HepG2 (cell line): Measurements from ENCODE around the gene UBAC1. TPM values are rescaled to one million over a fixed set of nuclear protein-coding genes. Genes with fewer than 3 reads are reported as not detected.

Experiments
- BRF2 ChIP-seq: sonication (generic); formaldehyde crosslinking; IDR thresholded peaks from 2 replicates; pipeline ENCODE4 v1.8.1; 2022; ENCODE audit warnings: mild to moderate bottlenecking, missing genetic modification reagents
- CSRNP2 ChIP-seq: sonication (generic); formaldehyde crosslinking; conservative IDR thresholded peaks from 2 replicates; pipeline ENCODE4 v1.8.0; 2022; ENCODE audit warnings: low read depth, missing genetic modification reagents
- HNF4A ChIP-seq: sonication (generic); formaldehyde crosslinking; IDR thresholded peaks from 2 replicates; pipeline ENCODE4 v1.4.0; 2020; ENCODE audit warnings: missing genetic modification reagents
- IRF2 ChIP-seq: IDR thresholded peaks from 2 replicates; pipeline ENCODE4 v1.6.1; 2018; ENCODE audit warnings: missing genetic modification reagents, missing compliant biosample characterization
- JUND ChIP-seq: sonication (generic); formaldehyde crosslinking; IDR thresholded peaks from 2 replicates; pipeline ENCODE4 v1.8.0; 2022; ENCODE audit warnings: mild to moderate bottlenecking, missing genetic modification reagents
- NFE2L1 ChIP-seq: sonication (generic); formaldehyde crosslinking; IDR thresholded peaks from 2 replicates; pipeline ENCODE4 v1.4.0; 2020; ENCODE audit warnings: missing genetic modification reagents, mild to moderate bottlenecking, borderline replicate concordance
- PPARG ChIP-seq: conservative IDR thresholded peaks from 2 replicates; pipeline ENCODE4 v1.6.1; 2016; ENCODE audit warnings: missing biosample characterization, missing genetic modification reagents
- RXRB ChIP-seq: IDR thresholded peaks from 2 replicates; pipeline ENCODE4 v1.6.1; 2016; ENCODE audit warnings: borderline replicate concordance, missing genetic modification reagents, missing compliant biosample characterization
- SMAD1 ChIP-seq: sonication (generic); formaldehyde crosslinking; IDR thresholded peaks from 2 replicates; pipeline ENCODE4 v1.4.0; 2020; ENCODE audit warnings: missing genetic modification reagents, low read depth, mild to moderate bottlenecking, borderline replicate concordance
- SRSF1 ChIP-seq: fragments of 200-400 bp; formaldehyde crosslinking; optimal IDR thresholded peaks from 2 replicates; pipeline ENCODE3; 2017; ENCODE audit warnings: mild to moderate bottlenecking, low read depth, low read length, moderate library complexity
- TERF1 ChIP-seq: sonication (generic); formaldehyde crosslinking; IDR thresholded peaks from 2 replicates; pipeline ENCODE4 v1.8.0; 2022; ENCODE audit warnings: mild to moderate bottlenecking, missing genetic modification reagents, moderate library complexity
- ZFX ChIP-seq: sonication (generic); formaldehyde crosslinking; IDR thresholded peaks from 2 replicates; pipeline ENCODE4 v1.4.0; 2020; ENCODE audit warnings: mild to moderate bottlenecking, low read depth, missing genetic modification reagents, moderate library complexity
- ZNF280B ChIP-seq: sonication (generic); formaldehyde crosslinking; IDR thresholded peaks from 2 replicates; pipeline ENCODE4 v1.5.0; 2020; ENCODE audit warnings: missing genetic modification reagents, mild to moderate bottlenecking, borderline replicate concordance
- ZNF570 ChIP-seq: sonication (generic); formaldehyde crosslinking; IDR thresholded peaks from 2 replicates; pipeline ENCODE4 v1.4.0; 2020; ENCODE audit warnings: mild to moderate bottlenecking, missing genetic modification reagents, borderline replicate concordance
- ZNF574 ChIP-seq: sonication (generic); formaldehyde crosslinking; IDR thresholded peaks from 2 replicates; pipeline ENCODE4 v1.4.0; 2020; ENCODE audit warnings: missing genetic modification reagents
- ZNF816 ChIP-seq: sonication (generic); formaldehyde crosslinking; IDR thresholded peaks from 2 replicates; pipeline ENCODE4 v1.8.0; 2022; ENCODE audit warnings: missing genetic modification reagents, mild to moderate bottlenecking, borderline replicate concordance
- ZNF879 ChIP-seq: sonication (generic); formaldehyde crosslinking; IDR thresholded peaks from 2 replicates; pipeline ENCODE4 v1.8.1; 2023; ENCODE audit warnings: missing genetic modification reagents
- ZSCAN22 ChIP-seq: sonication (generic); formaldehyde crosslinking; IDR thresholded peaks from 2 replicates; pipeline ENCODE4 v1.4.0; 2020; ENCODE audit warnings: mild to moderate bottlenecking, missing genetic modification reagents
- polyA plus RNA-seq, 8 experiments: library from polyadenylated mRNA; depleted of rRNA in 3 of 8; stranded (reverse) in 7 of 8; unstranded in 1 of 8; fragments of >200 nt; fragmentation: Illumina TruSeq in 4 of 8; extraction: Trizol in 4 of 8; gene quantifications; 2 replicates each; pipeline versions ENCODE4 v1.2.1 to v1.2.3, GENCODE V29; 2011 to 2016; ENCODE audit warnings: low read depth in 4 of 8, missing spikeins in 1 of 8, mixed read lengths in 1 of 8; ENCODE audit not compliant: insufficient read depth in 1 of 8
- total RNA-seq, 5 experiments: library from RNA; depleted of rRNA; stranded (reverse); fragments of >200 nt; fragmentation: Illumina TruSeq; extraction: Trizol; gene quantifications; 2 replicates each; pipeline ENCODE4 v1.2.3, GENCODE V29; 2016; ENCODE audit warnings: low read depth in 1 of 5
- TF ChIP-seq, protein P1 (sequence below): IDR thresholded peaks from 2 replicates; pipeline ENCODE4 v1.6.1; 2016; ENCODE audit warnings: mild to moderate bottlenecking

UBAC1 gene
- total and polyA plus RNA-seq, 2 of the 13 experiments (the other 11 are each of a cell fraction or from before 2014, with no cell fraction given): 32.2 to 34.1 TPM

DNA sequence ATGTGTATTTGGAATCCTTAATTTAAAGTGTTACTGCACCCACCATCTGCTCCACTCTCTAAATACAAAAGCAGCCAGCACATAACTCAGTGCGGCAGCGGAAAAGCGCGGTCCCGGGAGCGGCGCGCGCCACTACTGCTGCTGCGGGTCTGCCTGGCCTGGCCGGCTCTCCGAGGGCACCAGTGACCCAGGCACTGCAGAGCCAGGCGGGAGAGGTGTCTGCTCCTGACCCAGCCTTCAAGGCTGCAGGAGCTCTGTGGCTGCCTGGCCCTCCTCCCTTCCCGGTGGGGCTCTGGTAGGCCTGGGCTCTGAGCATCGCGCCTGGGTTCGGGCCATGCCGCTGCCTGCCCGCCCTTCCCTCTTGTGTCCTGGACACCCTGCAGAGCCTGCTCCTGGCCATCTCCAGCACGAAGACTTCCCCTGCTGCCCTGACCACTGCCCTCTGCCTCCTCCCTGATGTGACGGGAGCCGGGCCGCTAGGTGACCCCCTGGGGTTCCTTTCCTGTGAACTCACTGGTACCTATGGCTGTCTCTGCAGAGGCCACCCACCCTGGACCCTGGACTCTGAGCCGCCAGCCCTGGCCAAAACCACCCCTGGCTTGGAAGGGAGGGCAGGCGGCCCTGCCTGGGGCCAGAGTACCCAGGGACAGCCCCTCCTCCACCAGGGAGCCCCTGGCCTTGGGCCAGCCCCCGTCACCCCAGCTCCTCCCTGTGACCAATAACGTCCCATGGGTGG, 32.8 kb upstream of the UBAC1 start (continued):
- TF ChIP-seq ZNF280B (peak; percentile 16), TERF1 (CRISPR knock-in tag) (peak; percentile 79; the same call in 1 of the 2 replicates), ZFX (CRISPR knock-in tag) (peak; percentile 82), SRSF1 (peak; percentile 94), RXRB (CRISPR knock-in tag) (peak; percentile 86), PPARG (CRISPR knock-in tag) (0 out of 2 replicates have a peak, but pooled peaks have one; percentile 30), ZNF816 (CRISPR knock-in tag) (no peak), ZNF574 (CRISPR knock-in tag) (peak; percentile 85), JUND (CRISPR knock-in tag) (peak; percentile 39), NFE2L1 (no peak), SMAD1 (peak; percentile 71; the same call in 1 of the 2 replicates), HNF4A (CRISPR knock-in tag) (peak; percentile 97), BRF2 (CRISPR knock-in tag) (peak; percentile 86; the same call in 1 of the 2 replicates), ZSCAN22 (CRISPR knock-in tag) (no peak), IRF2 (CRISPR knock-in tag) (peak; percentile 71), CSRNP2 (CRISPR knock-in tag) (no peak), ZNF879 (peak; percentile 58; the same call in 1 of the 2 replicates), ZNF570 (no peak)
- TF ChIP-seq, protein P1, sequence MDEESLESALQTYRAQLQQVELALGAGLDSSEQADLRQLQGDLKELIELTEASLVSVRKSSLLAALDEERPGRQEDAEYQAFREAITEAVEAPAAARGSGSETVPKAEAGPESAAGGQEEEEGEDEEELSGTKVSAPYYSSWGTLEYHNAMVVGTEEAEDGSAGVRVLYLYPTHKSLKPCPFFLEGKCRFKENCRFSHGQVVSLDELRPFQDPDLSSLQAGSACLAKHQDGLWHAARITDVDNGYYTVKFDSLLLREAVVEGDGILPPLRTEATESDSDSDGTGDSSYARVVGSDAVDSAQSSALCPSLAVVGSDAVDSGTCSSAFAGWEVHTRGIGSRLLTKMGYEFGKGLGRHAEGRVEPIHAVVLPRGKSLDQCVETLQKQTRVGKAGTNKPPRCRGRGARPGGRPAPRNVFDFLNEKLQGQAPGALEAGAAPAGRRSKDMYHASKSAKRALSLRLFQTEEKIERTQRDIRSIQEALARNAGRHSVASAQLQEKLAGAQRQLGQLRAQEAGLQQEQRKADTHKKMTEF (CRISPR knock-in tag): peak; percentile 76; the same call in 1 of the 2 replicates
